NCI-H526 (cell line): ENCODE measurements around the gene PLK4.
"Not testable (repeated sequence)": the region's sequence is repeated elsewhere in the genome, so short reads cannot be mapped to it uniquely, and the experiment has no call there.

ENCODE experiments used
- DNase-seq, 2 experiments: peaks; one replicate each; lab custom pipeline; 2025; lab: John Stamatoyannopoulos, UW

Gene PLK4

DNA sequence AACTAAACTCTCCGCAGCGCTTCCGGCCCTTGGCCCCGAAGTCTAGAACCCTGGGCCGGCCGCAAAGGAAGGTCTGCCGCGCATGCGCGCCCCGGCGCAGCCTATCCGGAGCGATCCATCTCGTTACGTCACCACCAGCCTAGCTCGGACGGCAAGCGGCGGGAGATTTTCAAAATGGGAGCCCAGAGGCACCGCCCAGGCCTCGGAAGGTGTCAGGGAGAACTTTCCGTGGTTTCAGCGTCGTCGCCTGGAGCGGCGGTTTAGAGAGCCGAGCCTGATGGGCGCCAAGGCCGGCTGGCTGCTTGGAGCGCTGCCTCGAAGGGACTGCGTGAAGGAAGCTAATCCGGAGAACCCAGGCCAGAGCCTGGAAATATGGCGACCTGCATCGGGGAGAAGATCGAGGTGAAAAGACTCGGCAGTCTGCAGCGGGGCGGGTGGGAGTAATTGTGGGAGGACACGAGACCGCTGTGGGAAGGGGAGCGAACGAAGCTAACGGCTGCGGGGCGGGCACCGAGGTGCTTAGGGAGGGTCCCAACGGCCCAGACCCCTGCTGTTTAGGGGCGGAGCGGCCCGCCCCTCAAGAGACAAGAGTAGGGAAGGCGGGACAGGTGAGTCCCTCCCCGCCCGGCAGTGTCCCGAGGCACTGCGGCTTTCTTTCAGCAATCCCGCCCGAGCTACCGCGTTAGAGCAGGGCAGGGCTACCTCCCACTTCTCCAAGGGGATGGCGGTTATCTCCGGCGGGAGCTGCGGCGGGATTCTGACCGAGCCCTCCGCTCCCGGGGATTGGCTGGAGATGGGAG, at the start of gene PLK4:
PLK4 (plus strand) TSS at position 131 of the 800 bp plus-strand sequence; CDS start at position 373, 242 bp downstream.
- DNase-seq: peak; percentile 89 to 98

DNA sequence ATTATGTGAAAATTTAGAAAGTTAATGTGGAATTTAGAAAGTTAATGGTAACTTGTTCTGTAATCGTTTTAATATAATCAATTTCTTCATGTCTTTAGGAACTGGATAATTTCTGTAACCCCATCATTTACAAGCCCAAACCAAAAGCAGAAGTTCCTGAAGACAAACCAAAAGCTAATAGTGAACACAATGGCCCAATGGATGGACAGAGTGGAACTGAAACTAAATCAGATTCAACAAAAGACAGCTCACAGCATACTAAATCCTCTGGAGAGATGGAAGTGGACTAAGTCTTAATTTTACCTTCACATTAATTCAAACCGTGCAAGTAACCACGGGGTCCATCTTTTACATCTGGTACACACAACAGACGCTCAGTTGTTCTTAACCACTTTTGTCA, 48.1 kb upstream of the PLK4 start:
- DNase-seq: no peak

DNA sequence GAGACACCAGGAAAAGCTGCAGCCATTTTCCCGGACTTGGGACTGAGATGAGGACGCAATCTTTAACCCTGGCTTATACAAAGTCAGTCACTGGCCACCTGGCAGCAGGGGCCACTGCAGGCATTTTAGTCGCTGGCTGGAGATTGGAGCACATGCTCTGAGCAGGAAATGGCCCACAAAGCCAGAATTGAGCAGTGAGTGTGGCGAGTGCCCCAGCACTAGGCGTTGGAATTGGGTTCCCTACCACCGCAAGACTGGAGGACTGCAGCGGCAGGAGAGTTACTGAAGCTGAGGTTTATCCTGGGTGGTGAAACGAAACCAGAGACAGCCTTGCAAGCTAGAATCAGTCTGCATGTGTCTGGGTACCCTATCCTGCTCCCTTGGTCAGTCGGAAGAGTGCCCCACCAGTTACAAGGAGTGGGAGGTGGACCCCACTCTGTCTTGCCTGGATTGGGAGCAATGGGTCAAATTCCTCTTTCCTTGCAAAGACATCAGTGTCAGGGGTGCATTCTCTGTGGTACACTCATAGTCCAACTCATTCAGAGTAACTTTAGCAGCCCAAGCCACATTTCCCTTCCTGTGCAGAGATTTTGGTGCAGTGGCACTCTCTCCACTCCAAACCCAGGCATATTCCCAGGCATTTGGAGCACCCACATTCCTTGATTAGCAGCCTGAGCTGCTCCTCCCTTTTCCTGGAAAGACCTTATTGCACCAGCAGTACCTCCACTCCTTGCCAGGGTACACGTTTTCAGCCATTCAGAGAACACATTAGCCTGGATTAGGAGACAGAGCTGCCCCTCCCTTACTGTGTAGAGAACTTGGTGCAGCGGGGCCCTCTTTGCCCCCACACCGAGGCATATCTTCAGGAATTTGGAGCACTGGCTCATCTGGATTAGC, 36.7 kb upstream of the PLK4 start:
- DNase-seq: peak in 1 of 2 experiments; percentile 5

DNA sequence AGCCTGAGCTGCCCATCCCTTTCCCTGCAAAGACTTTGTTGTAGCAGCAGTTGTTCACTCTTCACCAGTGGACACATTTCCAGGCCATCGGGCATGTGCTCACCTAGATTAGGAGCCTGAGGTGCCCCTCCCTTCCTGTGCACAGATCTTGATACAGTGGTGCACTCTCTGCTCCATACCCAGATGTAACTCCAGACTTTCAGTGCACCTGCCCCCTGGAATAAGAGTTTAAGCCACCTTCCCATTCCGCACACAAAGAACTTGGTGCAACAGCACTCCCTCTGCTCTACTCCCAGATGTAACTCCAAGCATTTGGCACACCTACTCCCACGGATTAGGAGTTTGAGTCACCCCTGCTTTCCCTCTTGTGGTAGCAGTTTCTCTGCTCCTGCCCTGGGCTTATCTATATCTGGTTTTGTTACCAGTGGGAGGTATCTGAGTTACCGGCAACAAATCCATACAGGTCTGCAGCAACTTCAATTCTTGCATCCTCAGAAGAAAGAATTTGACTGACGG, 36.0 kb upstream of the PLK4 start:
- no peak for DNase-seq

DNA sequence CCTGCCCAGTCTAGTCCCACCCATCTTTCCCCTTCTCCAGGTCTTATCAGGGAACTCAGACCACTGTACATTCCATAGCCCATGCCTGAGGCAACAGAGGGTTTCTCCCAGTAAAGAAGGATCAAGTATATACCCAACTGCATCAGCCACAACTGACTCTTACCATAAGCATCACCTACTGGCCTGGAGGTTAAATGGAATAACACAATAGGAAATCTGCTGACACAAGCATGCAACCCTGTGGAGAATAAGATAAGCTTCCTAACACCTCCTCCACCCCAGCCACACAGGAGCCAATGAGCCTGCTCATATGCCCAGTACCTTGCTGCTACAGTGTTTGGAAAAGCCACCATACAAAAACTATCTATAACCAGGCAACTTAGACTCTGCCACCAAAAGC, 34.6 kb upstream of the PLK4 start:
- no peak for DNase-seq

DNA sequence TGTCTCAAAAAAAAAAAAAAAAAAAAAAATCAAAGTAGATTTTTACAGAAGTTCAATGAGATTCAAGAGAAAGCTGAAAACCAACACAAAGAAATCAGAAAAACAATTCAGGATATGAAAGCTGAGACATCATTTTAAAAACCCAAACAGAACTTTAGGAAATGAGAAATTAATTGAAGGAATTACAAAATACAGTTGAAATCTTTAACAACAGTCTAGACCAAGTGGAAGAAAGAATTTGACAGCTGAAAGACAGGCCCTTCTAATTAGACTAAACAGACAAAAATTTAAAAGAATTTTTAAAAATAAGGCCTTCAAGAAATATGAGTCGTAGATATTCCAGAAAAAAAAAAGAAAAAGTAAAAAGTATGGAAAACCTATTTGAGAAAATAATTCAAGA, 33.9 kb upstream of the PLK4 start:
- no peak for DNase-seq

DNA sequence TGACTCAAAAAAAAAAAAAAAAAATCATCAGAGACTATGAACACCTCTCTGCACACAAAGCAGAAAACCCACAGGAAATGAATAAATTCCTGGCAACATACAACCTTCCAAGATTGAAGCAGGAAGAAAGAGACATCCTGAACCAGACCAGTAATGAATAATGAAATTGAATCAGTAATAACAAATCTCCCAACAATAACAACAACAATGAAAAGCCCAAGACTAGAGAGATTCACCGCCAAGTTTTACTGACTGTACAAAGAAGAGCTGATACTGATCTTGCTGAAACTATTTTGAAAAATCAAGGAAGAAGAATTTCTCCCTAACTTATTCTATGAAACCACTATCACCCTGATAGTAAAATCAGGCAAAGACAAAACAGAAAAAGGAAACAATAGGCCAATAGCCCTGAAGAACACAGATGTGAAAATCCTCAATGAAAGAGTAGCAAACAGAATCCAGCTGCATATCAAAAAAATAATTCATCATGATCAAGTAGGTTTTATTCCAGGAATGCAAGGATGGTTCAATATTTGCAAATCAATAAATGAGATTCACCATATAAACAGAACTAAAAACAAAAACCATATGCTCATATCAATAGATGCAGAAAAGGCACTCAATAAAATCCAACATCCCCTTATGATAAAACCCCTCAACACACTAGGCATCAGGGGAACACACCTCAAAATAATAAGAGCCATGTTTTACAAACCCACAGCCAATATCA, 31.0 kb upstream of the PLK4 start:
- no peak for DNase-seq

DNA sequence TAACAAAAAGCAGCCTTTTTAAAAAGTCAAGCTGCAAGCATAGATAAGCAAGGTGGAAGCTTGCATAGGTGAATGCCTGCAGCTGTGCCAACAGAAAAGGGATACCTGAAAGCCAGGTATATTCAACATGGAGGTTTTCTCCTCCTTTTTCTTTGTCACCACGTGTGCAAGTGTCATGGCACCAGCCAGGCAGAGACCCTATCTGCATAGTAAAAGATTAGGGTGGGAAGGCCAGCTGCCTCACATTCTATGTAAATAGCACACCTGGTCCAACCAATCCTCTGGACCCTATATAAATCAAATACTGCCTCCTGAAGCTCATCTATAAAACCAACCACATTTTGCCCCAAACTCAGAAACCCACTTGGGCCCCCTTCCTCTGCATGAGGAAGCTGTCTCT, 28.0 kb upstream of the PLK4 start:
- DNase-seq: peak in 1 of 2 experiments; percentile 4

DNA sequence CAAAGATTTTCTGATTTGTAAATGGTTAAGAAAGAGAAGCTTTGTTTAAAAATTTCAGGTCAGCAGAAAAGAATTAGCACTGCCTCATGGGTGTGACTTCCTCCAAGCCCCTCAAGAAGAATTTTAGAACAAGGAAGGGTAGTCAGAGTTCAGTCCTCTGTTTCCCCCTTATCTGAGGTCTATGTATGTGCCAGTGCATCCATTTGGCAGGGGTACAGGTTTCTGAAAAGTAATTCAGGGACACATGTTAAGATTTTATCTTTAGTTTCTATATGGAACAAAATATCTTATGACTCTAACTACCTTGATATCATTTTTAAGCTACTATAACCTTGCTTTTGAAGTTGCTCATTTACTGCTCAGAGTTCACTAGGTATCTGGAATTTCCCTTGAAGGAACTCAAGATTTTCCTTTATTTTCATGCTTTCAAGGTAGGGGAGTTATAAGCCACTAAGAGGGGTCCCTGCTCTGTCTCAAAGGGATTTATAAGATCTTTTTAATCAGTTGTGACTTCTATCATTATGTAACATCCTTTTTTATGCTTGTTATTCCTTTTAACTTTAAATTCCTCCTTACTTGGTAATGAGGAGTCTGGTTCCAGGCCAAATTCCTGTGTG, 24.4 kb upstream of the PLK4 start:
- no peak for DNase-seq

DNA sequence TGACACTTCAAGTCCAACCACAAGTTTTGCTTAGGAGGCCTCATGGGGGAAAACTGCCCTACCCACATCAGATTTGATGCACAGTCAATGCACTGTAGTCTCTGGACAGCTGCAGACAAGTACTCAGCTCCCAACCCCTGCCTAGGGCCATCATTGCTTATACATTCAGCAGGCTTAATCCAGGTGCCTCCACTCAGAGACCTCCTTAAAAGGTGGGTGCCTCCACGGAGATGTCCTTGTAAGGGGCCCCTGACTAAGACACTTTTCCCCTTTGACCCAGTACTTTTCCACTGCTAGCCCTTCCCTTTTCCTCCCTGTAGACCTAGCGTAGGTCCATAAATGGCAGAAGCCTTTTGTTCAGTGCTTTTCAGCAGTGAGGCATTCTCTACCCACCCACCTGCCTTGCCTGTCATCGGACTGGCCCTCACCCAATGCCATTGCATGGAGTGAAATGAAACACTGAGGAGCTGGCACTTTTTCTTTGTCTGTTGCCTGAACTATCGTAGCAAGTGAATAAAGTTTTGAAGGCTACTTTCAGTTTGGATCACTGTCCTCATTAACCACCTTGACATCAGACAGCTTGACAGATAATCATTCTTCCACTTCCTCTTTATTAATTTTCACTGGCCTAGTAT, 23.8 kb upstream of the PLK4 start:
- peak; percentile 7 to 59 for DNase-seq

DNA sequence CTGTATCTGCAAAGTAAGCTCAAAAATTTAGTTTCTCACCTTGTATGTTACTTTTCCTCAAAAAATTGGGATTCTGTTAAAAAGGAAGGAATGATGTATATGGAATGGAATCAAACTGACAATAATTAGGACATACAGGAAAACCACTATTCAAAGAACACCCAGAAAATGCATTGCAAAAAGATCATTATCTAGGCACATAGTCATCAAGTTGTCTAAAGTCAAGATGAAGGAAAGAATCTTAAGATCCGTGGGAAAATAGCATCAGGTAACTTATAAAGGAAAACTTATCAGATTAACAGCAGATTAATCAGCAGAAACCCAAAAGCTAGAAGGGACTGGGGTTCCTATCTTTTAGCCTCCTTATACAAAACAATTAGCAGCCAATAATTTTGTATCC, 23.1 kb upstream of the PLK4 start:
- DNase-seq: no peak

DNA sequence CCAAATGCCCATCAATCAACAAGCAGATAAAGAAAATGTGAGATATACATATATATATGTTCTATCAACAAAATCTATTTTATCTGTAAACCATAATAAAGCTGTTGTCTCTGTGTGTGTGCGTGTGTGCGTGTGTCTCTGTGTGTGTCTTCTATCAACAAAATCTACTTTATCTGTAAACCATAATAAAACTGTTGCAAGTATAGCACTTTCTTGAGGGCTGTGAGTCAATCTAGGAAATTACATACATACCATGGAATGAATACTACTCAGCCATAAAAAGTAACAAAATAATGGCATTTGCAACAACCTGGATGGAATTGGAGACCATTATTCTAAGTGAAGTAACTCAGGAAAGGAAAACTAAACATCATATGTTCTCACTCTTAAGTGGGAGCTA, 12.5 kb upstream of the PLK4 start:
- no peak for DNase-seq

DNA sequence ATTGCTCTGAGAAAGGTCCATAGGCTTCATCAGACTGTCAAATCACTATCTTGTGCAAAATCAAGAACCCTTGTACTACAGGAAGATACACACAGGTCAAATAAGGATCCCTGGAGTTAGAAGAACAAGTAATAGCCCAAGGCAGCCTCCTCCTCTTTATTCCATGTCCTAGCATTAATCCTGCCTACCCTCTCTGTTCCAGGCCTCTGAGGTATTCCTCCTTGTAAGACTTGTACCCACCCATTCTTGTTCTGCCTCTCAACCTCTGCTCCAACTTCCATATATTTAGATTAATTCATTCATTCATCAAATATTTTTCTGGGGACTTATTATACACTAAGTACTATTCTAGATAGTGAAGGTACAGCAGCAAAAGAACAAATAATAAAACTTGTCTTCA, 10.4 kb upstream of the PLK4 start:
- no peak for DNase-seq

DNA sequence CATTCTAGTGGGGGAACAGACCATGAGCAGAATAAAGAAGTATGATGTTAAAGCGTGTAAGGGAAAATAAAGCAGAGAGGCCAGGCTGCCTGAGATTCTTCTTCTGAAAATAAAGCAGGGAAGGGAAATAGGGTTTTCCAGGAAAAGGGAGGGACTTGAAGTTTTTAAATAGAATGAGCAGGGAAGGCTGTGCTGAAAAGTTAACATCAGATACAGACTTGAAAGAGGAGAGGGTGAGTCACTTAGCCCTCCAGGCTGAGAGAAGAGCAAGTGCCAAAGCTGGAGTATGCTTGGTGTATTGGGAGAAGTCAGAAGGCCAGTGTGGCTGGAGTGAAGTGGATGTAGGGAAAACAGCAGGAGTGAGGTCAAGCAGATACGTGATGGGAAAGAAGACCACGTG, 10.0 kb upstream of the PLK4 start:
- no peak for DNase-seq

DNA sequence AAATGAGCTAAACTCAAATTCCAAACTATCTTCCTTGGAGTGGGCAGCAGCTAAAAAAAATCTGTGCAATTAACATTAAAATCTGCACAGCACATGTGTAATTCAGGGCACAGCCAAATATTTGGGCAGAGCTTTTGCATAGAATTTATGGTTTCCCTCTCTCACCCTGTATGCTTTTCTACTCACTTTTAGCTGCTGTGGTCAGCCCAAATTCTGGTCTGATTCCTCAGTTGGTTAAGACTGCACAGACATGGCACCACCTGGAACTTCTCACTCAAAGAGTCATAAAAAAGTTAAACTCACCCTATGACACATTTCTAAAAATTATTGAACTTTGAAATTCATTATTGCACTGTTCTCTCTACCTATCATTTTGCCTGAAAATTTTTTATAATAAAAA, 4.9 kb upstream of the PLK4 start:
- DNase-seq: no peak

DNA sequence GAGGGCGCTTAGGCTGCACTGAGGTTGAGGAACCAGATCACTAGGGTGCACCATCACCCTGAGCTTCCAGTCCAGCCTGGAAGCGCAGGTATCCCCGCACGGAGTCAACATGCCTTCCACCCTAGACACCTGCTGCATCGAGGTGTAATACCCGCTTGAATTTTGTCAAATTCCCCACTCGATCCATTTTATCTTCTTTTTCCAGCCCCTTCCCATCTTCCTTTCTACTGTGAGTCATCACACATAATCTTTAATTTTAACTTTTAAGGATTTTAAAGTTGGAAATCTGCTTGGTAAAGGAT, 821 bp downstream of the PLK4 start:
- no peak for DNase-seq

DNA sequence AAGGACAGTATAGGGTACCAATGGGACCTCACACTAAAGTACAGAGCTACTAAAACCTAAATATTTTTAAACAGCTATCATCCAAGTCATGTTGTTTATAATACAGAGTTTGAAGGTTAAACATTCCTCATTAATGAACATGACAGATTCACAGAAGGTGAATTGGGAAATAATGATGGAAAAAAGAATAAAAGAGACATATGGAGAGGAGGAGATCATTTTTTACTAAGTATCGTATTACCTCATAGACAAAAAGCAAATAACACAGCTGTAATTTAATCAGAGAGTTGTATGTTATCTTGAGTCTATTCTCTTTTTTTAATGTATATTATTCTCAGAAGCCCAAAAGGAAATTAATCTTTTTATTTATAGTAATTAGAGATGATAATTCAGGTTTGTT, 7.9 kb downstream of the PLK4 start:
- DNase-seq: no peak

DNA sequence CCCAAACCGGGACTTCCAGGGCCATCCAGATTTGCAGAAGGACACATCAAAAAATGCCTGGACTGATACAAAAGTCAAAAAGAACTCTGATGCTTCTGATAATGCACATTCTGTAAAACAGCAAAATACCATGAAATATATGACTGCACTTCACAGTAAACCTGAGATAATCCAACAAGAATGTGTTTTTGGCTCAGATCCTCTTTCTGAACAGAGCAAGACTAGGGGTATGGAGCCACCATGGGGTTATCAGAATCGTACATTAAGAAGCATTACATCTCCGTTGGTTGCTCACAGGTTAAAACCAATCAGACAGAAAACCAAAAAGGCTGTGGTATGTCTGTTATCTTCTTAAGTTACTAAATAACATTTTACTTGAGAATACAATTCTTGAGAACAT, 9.2 kb downstream of the PLK4 start:
- no peak for DNase-seq

DNA sequence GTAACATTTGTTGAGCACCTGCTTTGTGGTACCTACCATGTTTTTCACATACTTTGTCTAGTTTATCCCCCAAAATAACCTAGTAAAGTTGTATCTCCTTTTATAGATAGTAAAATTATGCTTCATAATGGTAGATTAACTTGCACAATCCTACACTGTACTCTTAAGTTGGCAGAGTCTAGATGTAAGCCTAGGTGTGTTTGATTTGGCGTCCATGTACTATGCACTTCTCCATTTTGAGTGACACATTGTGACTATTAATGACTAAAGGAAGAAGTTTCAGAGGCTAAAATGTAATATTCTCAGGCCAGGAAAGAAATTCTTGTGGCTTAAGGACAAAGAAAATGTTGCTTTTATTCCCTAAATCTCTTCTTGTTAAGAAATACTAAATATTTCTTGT, 15.4 kb downstream of the PLK4 start:
- no peak for DNase-seq

DNA sequence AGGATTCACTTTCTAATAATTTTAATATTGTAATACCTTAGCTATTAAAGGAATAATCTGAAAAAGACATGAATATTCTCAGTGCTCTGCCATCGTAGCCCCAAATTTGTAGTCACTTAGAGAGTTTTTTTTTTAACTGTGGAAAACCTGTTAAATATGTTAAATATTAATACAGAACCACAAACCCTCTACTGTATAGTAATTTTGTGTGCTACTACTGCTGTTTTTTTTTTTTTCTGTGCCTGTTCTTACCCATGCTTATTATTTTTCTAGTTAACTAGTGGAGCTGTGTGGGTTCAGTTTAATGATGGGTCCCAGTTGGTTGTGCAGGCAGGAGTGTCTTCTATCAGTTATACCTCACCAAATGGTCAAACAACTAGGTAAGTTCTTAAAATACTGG, 15.8 kb downstream of the PLK4 start:
- DNase-seq: no peak

DNA sequence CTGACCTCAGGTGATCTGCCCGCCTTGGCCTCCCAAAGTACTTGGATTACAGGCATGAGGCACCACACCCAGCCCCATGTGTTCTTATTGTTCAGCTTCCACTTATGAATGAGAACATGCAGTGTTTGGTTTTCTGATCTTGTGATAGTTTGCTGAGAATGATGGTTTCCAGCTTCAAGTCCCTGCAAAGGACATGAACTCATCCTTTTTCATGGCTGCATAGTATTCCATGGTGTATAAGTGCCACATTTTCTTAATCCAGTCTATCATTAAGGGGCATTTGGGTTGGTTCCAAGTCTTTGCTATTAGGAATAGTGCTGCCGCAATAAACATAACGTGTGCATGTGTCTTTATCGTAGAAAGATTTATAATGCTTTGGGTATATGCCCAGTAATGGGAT, 19.0 kb downstream of the PLK4 start:
- DNase-seq: not testable (repeated sequence)

DNA sequence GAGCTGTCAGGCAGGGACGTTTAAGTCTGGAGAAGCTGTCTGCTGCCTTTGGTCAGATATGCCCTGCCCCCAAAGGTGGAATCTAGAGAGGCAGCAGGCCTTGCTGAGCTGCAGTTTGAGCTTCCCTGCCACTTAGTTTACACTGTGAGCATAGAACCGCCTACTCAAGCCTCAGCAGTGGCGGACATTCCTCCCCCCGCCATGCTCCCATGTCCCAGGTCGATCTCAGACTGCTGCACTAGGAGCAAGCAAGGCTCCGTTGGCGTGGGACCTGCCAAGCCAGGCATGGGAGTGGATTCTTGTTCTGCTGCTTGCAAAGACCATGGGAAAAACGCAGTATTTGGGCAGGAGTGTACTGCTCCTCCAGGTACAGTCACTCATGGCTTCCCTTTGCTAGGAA, 24.3 kb downstream of the PLK4 start:
- DNase-seq: no peak
